SK-N-SH (cell line): ENCODE measurements around the gene LPP.

ENCODE experiments used
- CTCF ChIP-seq: fragments of 200-600 bp; sonication (generic); IDR thresholded peaks from 2 replicates; pipeline ENCODE4 v1.6.1; 2017; ENCODE audit warnings: antibody characterized with exemption, mild to moderate bottlenecking, moderate library complexity
- FOXJ3 ChIP-seq: sonication (generic); formaldehyde crosslinking; IDR thresholded peaks from 2 replicates; pipeline ENCODE4 v1.5.1; 2020; ENCODE audit warnings: mild to moderate bottlenecking, missing genetic modification reagents
- JUND ChIP-seq: IDR thresholded peaks from 2 replicates; pipeline ENCODE4 v1.4.0; 2012
- POLR2AphosphoS5 ChIP-seq: IDR thresholded peaks from 2 replicates; pipeline ENCODE4 v1.6.1; 2012; ENCODE audit warnings: low read depth, low read length

GRCh38 chr3:188554404-188554803 lies 400.4 kb downstream of the LPP start:
- no peak for TF ChIP-seq FOXJ3 (CRISPR knock-in tag)
- TF ChIP-seq CTCF = no peak
- TF ChIP-seq JUND = no peak
- TF ChIP-seq POLR2AphosphoS5 = no peak
